HCT116 (cell line): ENCODE results near the gene CUBN. TPM values are rescaled to one million over a fixed set of nuclear protein-coding genes. Genes with fewer than 3 reads are reported as not detected.

Experiments used
- ATAC-seq: fragments of 200-7000 bp; cut with Tn5 transposase; 2 replicates; pipeline ENCODE4 v1.9.1; 2020; ENCODE audit warnings: mild to moderate bottlenecking, moderate library complexity
- BruUV-seq: library from RNA; stranded (reverse); fragments of 400-500 nt; replicated peaks from 2 replicates; lab custom pipeline; 2021; lab: Mats Ljungman, UMichigan
- CTCF ChIA-PET: fragments of 300-600 bp; sonication (Branson Sonifier 250); formaldehyde crosslinking; loops from one replicate; lab custom pipeline; 2021; ENCODE audit warnings: antibody characterized with exemption; lab: Charles Lee
- POLR2A ChIA-PET: fragments of 300-600, 350-600 bp; sonication (Branson Sonifier 250); formaldehyde crosslinking; loops from one replicate; lab custom pipeline; 2021; ENCODE audit warnings: antibody characterized with exemption; lab: Charles Lee
- RAD21 ChIA-PET, 2 experiments: fragments of 300-600 bp; sonication (Branson Sonifier 250); formaldehyde crosslinking; loops; one replicate each; lab custom pipeline; 2023; ENCODE audit warnings: low total read pairs in 2 of 2; ENCODE audit not compliant: uncharacterized antibody in 2 of 2, unreplicated experiment in 2 of 2, low non-redundant PET in 1 of 2; lab: Charles Lee
- DNase-seq: peaks from one replicate; pipeline ENCODE4 v3.0.0-alpha.2; 2010; ENCODE audit warnings: low read depth, low spot score
- H2AFZ ChIP-seq: fragments of 200-600 bp; shearing (Covaris generic), sonication (generic); 2 replicates; pipeline ENCODE4 v1.6.1; 2017; ENCODE audit warnings: low read depth, mixed run types, mixed read lengths, antibody characterized with exemption, low read length; ENCODE audit not compliant: poor library complexity, severe bottlenecking
- H3K27ac ChIP-seq: 2 replicates; pipeline ENCODE4 v1.5.1; 2012; ENCODE audit warnings: low read depth, low read length
- H3K27me3 ChIP-seq: fragments of 200-600 bp; sonication (generic); 2 replicates; pipeline ENCODE4 v1.6.1; 2016; ENCODE audit warnings: mixed run types, low read length, mixed read lengths; ENCODE audit not compliant: insufficient read depth
- H3K36me3 ChIP-seq, 2 experiments: fragments of 200-500 bp in 1 of 2; fragments of 200-600 bp in 1 of 2; sonication (Bioruptor generic) in 1 of 2; sonication (generic) in 1 of 2; 2 replicates each; pipeline versions ENCODE4 v1.5.1 to v1.6.1; 2014 to 2016; ENCODE audit warnings: low read length in 2 of 2, inconsistent platforms in 1 of 2, mixed read lengths in 1 of 2, mixed run types in 1 of 2; ENCODE audit not compliant: insufficient read depth in 2 of 2, control insufficient read depth in 1 of 2
- H3K4me1 ChIP-seq, 2 experiments: fragments of 200-600 bp in 1 of 2; sonication (generic) in 1 of 2; 2 replicates each; pipeline versions ENCODE4 v1.5.1 to v1.6.1; 2012 to 2017; ENCODE audit warnings: low read length in 2 of 2, inconsistent platforms in 1 of 2, mild to moderate bottlenecking in 1 of 2, mixed read lengths in 1 of 2, mixed run types in 1 of 2, moderate library complexity in 1 of 2; ENCODE audit not compliant: insufficient read depth in 2 of 2, control insufficient read depth in 1 of 2
- H3K4me2 ChIP-seq: fragments of 200-600 bp; sonication (generic); 2 replicates; pipeline ENCODE4 v1.6.1; 2017; ENCODE audit warnings: mixed run types, low read length, mixed read lengths
- H3K4me3 ChIP-seq, 2 experiments: fragments of 200-600 bp in 1 of 2; sonication (generic) in 1 of 2; replicated peaks in 1 of 2; 2 replicates each; pipeline ENCODE4 v1.5.1; 2011 to 2016; ENCODE audit warnings: low read length in 2 of 2, control low read depth in 1 of 2, low read depth in 1 of 2, mild to moderate bottlenecking in 1 of 2, mixed read lengths in 1 of 2, mixed run types in 1 of 2
- H3K79me2 ChIP-seq: fragments of 200-600 bp; sonication (generic); 2 replicates; pipeline ENCODE4 v1.6.1; 2017; ENCODE audit warnings: mild to moderate bottlenecking, mixed run types, low read length, moderate library complexity, mixed read lengths; ENCODE audit not compliant: insufficient read depth
- H3K9ac ChIP-seq: fragments of 200-600 bp; sonication (generic); 2 replicates; pipeline ENCODE4 v1.6.1; 2016; ENCODE audit warnings: low read length, mixed read lengths
- H3K9me2 ChIP-seq: fragments of 200-600 bp; sonication (generic), shearing (Covaris generic); 2 replicates; pipeline ENCODE4 v1.6.1; 2017; ENCODE audit warnings: mixed run types, mild to moderate bottlenecking, moderate library complexity; ENCODE audit not compliant: insufficient read depth
- H3K9me3 ChIP-seq, 2 experiments: fragments of 200-500 bp in 1 of 2; fragments of 200-600 bp in 1 of 2; sonication (Bioruptor generic) in 1 of 2; sonication (generic) in 1 of 2; 2 replicates each; pipeline ENCODE4 v1.6.1; 2014 to 2017; ENCODE audit warnings: low read length in 2 of 2, mixed read lengths in 2 of 2, inconsistent platforms in 1 of 2, low read depth in 1 of 2, mild to moderate bottlenecking in 1 of 2, mixed run types in 1 of 2, moderate library complexity in 1 of 2; ENCODE audit not compliant: control insufficient read depth in 1 of 2, insufficient read depth in 1 of 2
- H4K20me1 ChIP-seq: fragments of 200-600 bp; sonication (generic), shearing (Covaris generic); 2 replicates; pipeline ENCODE4 v1.6.1; 2017; ENCODE audit warnings: mixed run types, mild to moderate bottlenecking, moderate library complexity; ENCODE audit not compliant: insufficient read depth
- CBX3 ChIP-seq: IDR thresholded peaks from 2 replicates; pipeline ENCODE4 v1.6.1; 2012; ENCODE audit warnings: low read depth
- CEBPB ChIP-seq: IDR thresholded peaks from 2 replicates; pipeline ENCODE4 v1.6.1; 2012; ENCODE audit warnings: low read depth
- EGR1 ChIP-seq: IDR thresholded peaks from 2 replicates; pipeline ENCODE4 v1.6.1; 2012; ENCODE audit warnings: low read depth
- EZH2phosphoT487 ChIP-seq: fragments of 200-600 bp; IDR thresholded peaks from 2 replicates; pipeline ENCODE4 v1.6.1; 2018; ENCODE audit warnings: antibody characterized with exemption, borderline replicate concordance
- FOSL1 ChIP-seq: IDR thresholded peaks from 2 replicates; pipeline ENCODE4 v1.6.1; 2012; ENCODE audit warnings: low read depth
- JUND ChIP-seq: IDR thresholded peaks from 2 replicates; pipeline ENCODE4 v1.6.1; 2012
- POLR2AphosphoS5 ChIP-seq: IDR thresholded peaks from 2 replicates; pipeline ENCODE4 v1.6.1; 2011; ENCODE audit warnings: mild to moderate bottlenecking, low read depth, low read length, moderate library complexity
- SIN3A ChIP-seq: IDR thresholded peaks from 2 replicates; pipeline ENCODE4 v1.6.1; 2012; ENCODE audit warnings: low read depth
- SP1 ChIP-seq: IDR thresholded peaks from 2 replicates; pipeline ENCODE4 v1.6.1; 2012; ENCODE audit warnings: low read depth
- SRF ChIP-seq: IDR thresholded peaks from 2 replicates; pipeline ENCODE4 v1.6.1; 2012; ENCODE audit warnings: low read depth
- TCF7L2 ChIP-seq: IDR thresholded peaks from 2 replicates; pipeline ENCODE4 v1.7.0; 2011; ENCODE audit warnings: borderline replicate concordance, inconsistent platforms; ENCODE audit not compliant: insufficient read depth, insufficient read length; ENCODE audit errors: extremely low read depth
- YY1 ChIP-seq: IDR thresholded peaks from 2 replicates; pipeline ENCODE4 v1.6.1; 2011; ENCODE audit warnings: low read length, low read depth, moderate library complexity, mild to moderate bottlenecking; ENCODE audit not compliant: insufficient replicate concordance; ENCODE audit errors: extremely low read depth
- ZFX ChIP-seq: fragments of 450-650 bp; IDR thresholded peaks from 2 replicates; pipeline ENCODE4 v1.6.1; 2017
- intact Hi-C: fragments of 100-400 bp; cut with micrococcal nuclease; formaldehyde crosslinking; loops from 2 replicates; pipeline ENCODE4 v1.10.0; 2022
- total RNA-seq: library from RNA; stranded (reverse); gene quantifications from one replicate; pipeline ENCODE4 v1.2.1, GENCODE V29; 2021; ENCODE audit not compliant: unreplicated experiment
- TF ChIP-seq, protein P1 (sequence below): IDR thresholded peaks from 2 replicates; pipeline ENCODE4 v1.6.1; 2012
- TF ChIP-seq, protein P2 (sequence below): IDR thresholded peaks from 2 replicates; pipeline ENCODE4 v1.6.1; 2011; ENCODE audit warnings: mild to moderate bottlenecking, low read length, moderate library complexity; ENCODE audit not compliant: insufficient replicate concordance; ENCODE audit errors: extremely low read depth
- TF ChIP-seq, protein P3 (sequence below): IDR thresholded peaks from 2 replicates; pipeline ENCODE4 v1.6.1; 2012

The CUBN gene
- total RNA-seq, 1 experiment from 2014 or later, result 1.2 TPM

- H3K4me2 ChIP-seq, result no peak overlapping the region
- POLR2A ChIA-PET, result no interaction called here
- DNase-seq (no peak), ATAC-seq (no peak)
- H3K9me2 ChIP-seq, result no peaks in the 10 kb centered on the region
- TF ChIP-seq, protein P1, sequence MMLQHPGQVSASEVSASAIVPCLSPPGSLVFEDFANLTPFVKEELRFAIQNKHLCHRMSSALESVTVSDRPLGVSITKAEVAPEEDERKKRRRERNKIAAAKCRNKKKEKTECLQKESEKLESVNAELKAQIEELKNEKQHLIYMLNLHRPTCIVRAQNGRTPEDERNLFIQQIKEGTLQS, result no peak
- no peak for TF ChIP-seq SIN3A
- TF ChIP-seq TCF7L2, result no peak
- TF ChIP-seq SRF, result no peak
- TF ChIP-seq ZFX, result no peak
- no peak for TF ChIP-seq JUND
- TF ChIP-seq POLR2AphosphoS5, result no peak
- TF ChIP-seq CEBPB, result no peak
- TF ChIP-seq EGR1, result no peak
- no peak for TF ChIP-seq SP1
- no peak for TF ChIP-seq EZH2phosphoT487
- no peak for TF ChIP-seq YY1
- TF ChIP-seq, protein P2, sequence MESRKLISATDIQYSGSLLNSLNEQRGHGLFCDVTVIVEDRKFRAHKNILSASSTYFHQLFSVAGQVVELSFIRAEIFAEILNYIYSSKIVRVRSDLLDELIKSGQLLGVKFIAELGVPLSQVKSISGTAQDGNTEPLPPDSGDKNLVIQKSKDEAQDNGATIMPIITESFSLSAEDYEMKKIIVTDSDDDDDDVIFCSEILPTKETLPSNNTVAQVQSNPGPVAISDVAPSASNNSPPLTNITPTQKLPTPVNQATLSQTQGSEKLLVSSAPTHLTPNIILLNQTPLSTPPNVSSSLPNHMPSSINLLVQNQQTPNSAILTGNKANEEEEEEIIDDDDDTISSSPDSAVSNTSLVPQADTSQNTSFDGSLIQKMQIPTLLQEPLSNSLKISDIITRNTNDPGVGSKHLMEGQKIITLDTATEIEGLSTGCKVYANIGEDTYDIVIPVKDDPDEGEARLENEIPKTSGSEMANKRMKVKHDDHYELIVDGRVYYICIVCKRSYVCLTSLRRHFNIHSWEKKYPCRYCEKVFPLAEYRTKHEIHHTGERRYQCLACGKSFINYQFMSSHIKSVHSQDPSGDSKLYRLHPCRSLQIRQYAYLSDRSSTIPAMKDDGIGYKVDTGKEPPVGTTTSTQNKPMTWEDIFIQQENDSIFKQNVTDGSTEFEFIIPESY, result no peak
- TF ChIP-seq CBX3, result no peak
- TF ChIP-seq, protein P3, sequence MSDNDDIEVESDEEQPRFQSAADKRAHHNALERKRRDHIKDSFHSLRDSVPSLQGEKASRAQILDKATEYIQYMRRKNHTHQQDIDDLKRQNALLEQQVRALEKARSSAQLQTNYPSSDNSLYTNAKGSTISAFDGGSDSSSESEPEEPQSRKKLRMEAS, result no peak
- TF ChIP-seq FOSL1, result no peak
- TF ChIP-seq, all 23 proteins: peak for 0
- Histone ChIP-seq H3K4me1 (no peaks in the 10 kb centered on the region), H4K20me1 (no peaks in the 10 kb centered on the region), H3K4me3 (no peak overlapping the region), H3K27me3 (no peaks in the 10 kb centered on the region), H3K79me2 (no peaks in the 10 kb centered on the region), H3K9me3 (no peaks in the 10 kb centered on the region), H3K27ac (no peak overlapping the region), H3K9ac (no peak overlapping the region), H2AFZ (no peak overlapping the region), H3K36me3 (no peaks in the 10 kb centered on the region)
- ChIA-PET RAD21 (no interaction called here), CTCF (no interaction called here)
- BruUV-seq, result no TSS peak
- intact Hi-C loops, result no loop called here
Observed at GRCh38 chr10:16913266-16913665, 216.3 kb downstream of the CUBN start.
